Loucy (cell line): ENCODE data around the gene FOXO3.

Source experiments
- H2AFZ ChIP-seq: fragments of 200-600 bp; sonication (generic); 2 replicates; pipeline ENCODE4 v1.6.0; 2016; ENCODE audit warnings: antibody characterized with exemption, mild to moderate bottlenecking, low read length, moderate library complexity
- H3F3A ChIP-seq: fragments of 200-600 bp; 2 replicates; pipeline ENCODE4 v1.6.0; 2016; ENCODE audit warnings: antibody characterized with exemption, low read depth, mild to moderate bottlenecking
- H3K27me3 ChIP-seq: fragments of 200-600 bp; sonication (generic); 2 replicates; pipeline ENCODE4 v1.6.1; 2014; ENCODE audit warnings: low read length, mild to moderate bottlenecking; ENCODE audit not compliant: insufficient read depth, poor library complexity, severe bottlenecking
- H3K36me3 ChIP-seq: fragments of 200-600 bp; sonication (generic); 2 replicates; pipeline ENCODE4 v1.6.1; 2016; ENCODE audit warnings: low read length; ENCODE audit not compliant: insufficient read depth
- H3K4me1 ChIP-seq: fragments of 200-600 bp; sonication (generic); 2 replicates; pipeline ENCODE4 v1.5.1; 2014; ENCODE audit warnings: low read length, mild to moderate bottlenecking; ENCODE audit not compliant: insufficient read depth, poor library complexity, severe bottlenecking
- H3K4me2 ChIP-seq: fragments of 200-600 bp; sonication (generic); 2 replicates; pipeline ENCODE4 v1.6.0; 2014; ENCODE audit warnings: antibody characterized with exemption, low read length, low read depth, mild to moderate bottlenecking; ENCODE audit not compliant: poor library complexity, severe bottlenecking
- H3K4me3 ChIP-seq: fragments of 200-600 bp; sonication (generic); 2 replicates; pipeline ENCODE4 v1.5.1; 2014; ENCODE audit warnings: low read length, mild to moderate bottlenecking, mixed read lengths; ENCODE audit not compliant: poor library complexity, severe bottlenecking
- H3K79me2 ChIP-seq: fragments of 200-600 bp; sonication (generic); 2 replicates; pipeline ENCODE4 v1.6.1; 2014; ENCODE audit warnings: low read length; ENCODE audit not compliant: insufficient read depth
- H3K9ac ChIP-seq: fragments of 200-600 bp; sonication (generic); 2 replicates; pipeline ENCODE4 v1.6.0; 2014; ENCODE audit warnings: mild to moderate bottlenecking, low read depth, low read length, moderate library complexity; ENCODE audit not compliant: poor library complexity, severe bottlenecking
- H3K9me2 ChIP-seq: fragments of 200-600 bp; sonication (generic); replicated peaks from 2 replicates; pipeline ENCODE4 v1.6.1; 2016; ENCODE audit warnings: low read depth, low read length, mixed read lengths
- H3K9me3 ChIP-seq: fragments of 200-600 bp; sonication (generic); 2 replicates; pipeline ENCODE4 v1.6.1; 2014; ENCODE audit warnings: mild to moderate bottlenecking, antibody characterized with exemption, low read length, low read depth; ENCODE audit not compliant: insufficient read depth
- H4K20me1 ChIP-seq: fragments of 200-600 bp; sonication (generic); 2 replicates; pipeline ENCODE4 v1.6.0; 2014; ENCODE audit warnings: antibody characterized with exemption, low read length, mild to moderate bottlenecking; ENCODE audit not compliant: insufficient read depth, poor library complexity, severe bottlenecking
- EZH2phosphoT487 ChIP-seq: fragments of 200-600 bp; IDR thresholded peaks from 2 replicates; pipeline ENCODE4 v1.6.1; 2018; ENCODE audit warnings: antibody characterized with exemption, mild to moderate bottlenecking, moderate library complexity, borderline replicate concordance
- TF ChIP-seq, protein P1 (sequence below): fragments of 200-600 bp; sonication (generic); conservative IDR thresholded peaks from 2 replicates; pipeline ENCODE4 v1.5.1; 2014; ENCODE audit warnings: mild to moderate bottlenecking, antibody characterized with exemption, low read length

The FOXO3 gene

GRCh38 chr6:108556866-108557493 lies 3.7 kb upstream of the FOXO3 start:
- Histone ChIP-seq H4K20me1 (peaks cover 8% of the 10 kb centered on the region), H3K9me2 (no peaks in the 10 kb centered on the region), H3K27me3 (no peaks in the 10 kb centered on the region), H3K4me2 (peak overlapping the region; percentile 95), H3K36me3 (no peaks in the 10 kb centered on the region), H3K4me1 (peaks cover 24% of the 10 kb centered on the region), H3F3A (no peaks in the 10 kb centered on the region), H3K79me2 (peaks cover 23% of the 10 kb centered on the region), H3K4me3 (peak overlapping the region; percentile 95), H2AFZ (peak overlapping the region; percentile 90), H3K9ac (peak overlapping the region; percentile 82), H3K9me3 (no peaks in the 10 kb centered on the region)
- no peak for TF ChIP-seq EZH2phosphoT487
- TF ChIP-seq, protein P1, sequence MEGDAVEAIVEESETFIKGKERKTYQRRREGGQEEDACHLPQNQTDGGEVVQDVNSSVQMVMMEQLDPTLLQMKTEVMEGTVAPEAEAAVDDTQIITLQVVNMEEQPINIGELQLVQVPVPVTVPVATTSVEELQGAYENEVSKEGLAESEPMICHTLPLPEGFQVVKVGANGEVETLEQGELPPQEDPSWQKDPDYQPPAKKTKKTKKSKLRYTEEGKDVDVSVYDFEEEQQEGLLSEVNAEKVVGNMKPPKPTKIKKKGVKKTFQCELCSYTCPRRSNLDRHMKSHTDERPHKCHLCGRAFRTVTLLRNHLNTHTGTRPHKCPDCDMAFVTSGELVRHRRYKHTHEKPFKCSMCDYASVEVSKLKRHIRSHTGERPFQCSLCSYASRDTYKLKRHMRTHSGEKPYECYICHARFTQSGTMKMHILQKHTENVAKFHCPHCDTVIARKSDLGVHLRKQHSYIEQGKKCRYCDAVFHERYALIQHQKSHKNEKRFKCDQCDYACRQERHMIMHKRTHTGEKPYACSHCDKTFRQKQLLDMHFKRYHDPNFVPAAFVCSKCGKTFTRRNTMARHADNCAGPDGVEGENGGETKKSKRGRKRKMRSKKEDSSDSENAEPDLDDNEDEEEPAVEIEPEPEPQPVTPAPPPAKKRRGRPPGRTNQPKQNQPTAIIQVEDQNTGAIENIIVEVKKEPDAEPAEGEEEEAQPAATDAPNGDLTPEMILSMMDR: no peak

DNA sequence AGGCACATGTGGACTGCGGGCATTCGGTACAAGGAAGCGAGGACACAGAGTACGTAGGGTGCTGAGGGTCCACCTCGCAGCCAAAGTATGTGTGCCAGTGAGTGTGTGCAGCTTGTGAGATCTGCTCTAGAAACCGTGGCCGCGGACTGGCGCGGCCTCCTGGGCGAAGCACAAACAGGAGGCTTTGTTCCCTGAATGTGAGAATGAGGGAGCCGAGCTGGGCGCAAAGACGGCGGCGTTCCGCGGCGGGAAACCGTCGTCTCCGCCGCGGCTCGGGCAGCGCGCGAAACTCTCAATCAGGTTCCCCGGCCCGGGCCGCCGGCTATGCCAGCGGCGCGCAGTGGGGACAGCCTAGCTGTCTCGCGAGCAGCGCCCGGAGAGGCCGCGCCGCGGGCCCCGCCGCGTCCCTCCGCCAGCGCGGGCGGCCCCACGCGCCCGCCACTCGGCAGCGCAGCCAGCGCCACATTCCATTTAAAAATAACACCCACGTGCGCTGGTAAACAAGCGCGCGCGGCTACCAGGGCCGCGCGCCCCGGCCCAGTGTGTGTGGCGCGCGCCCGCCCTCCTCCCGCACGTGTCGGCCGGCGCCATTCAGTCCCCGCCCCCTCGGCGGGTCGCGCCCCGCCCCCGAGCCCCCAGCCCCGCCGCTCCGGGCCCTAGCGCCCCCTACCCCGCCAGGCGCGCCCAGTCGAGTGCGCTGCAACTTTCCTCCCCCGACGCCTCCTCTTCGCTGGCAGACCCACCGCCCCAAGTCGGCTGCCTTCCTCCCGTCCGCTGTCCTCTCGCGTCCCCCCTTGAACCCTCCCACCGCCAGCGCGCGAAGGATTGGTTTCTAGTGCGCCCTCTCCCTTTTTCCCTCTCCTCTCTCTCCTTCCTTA lies 3.0 kb upstream of the FOXO3 start:
- TF ChIP-seq, protein P1: no peak
- TF ChIP-seq EZH2phosphoT487: no peak
- H3K9me3 ChIP-seq: no peaks in the 10 kb centered on the region
- H3K79me2 ChIP-seq: peaks cover 31% of the 10 kb centered on the region
- H3K4me3 ChIP-seq: peak overlapping the region; percentile 95
- H4K20me1 ChIP-seq: peaks cover 15% of the 10 kb centered on the region
- H3K4me2 ChIP-seq: peak overlapping the region; percentile 95
- H3K27me3 ChIP-seq: no peaks in the 10 kb centered on the region
- peak overlapping the region; percentile 93 for H2AFZ ChIP-seq
- peak overlapping the region; percentile 82 for H3K9ac ChIP-seq
- H3K4me1 ChIP-seq: peaks cover 31% of the 10 kb centered on the region
- no peaks in the 10 kb centered on the region for H3K36me3 ChIP-seq
- no peaks in the 10 kb centered on the region for H3K9me2 ChIP-seq
- no peaks in the 10 kb centered on the region; the same call in 1 of the 2 replicates for H3F3A ChIP-seq

DNA sequence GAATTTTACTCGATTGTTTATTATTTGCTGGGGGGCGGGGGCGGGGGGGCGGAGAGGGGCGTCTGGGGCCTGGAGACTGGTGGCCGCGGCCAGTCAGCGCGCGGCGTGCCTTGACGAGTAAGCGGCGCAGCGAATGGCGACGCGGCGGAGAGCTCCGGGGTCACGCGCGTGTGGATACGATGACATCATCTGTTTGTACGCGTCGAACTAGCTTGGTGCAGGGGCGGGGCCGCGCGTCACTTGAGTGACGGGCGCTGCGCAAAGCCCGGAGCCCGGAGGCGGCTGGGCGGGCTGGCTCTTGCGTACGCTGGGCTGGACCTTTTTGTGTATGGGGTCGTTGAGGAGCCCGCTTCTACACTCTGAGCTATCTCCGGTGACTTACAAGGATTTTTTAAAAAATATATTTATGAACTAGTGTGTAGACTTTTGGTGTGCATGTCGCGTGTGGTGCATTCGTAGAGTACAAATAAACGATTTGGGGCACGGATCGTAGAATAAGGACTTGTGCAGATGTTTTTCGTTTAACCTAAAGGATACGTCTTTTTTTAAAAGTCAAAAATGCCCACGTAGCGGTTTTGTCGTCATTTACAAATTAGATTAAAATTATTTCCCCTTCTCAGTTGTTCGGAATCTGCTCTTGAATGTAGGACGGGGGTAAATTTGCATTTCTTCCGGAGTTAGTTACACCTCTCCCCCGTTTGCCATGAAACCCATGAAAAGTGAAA lies 2.2 kb upstream of the FOXO3 start:
- Histone ChIP-seq H2AFZ (peak overlapping the region; percentile 93), H3K27me3 (no peaks in the 10 kb centered on the region)

More for the DNA sequence above, 2.2 kb upstream of the FOXO3 start:
- H4K20me1 ChIP-seq: peaks cover 23% of the 10 kb centered on the region
- peak overlapping the region; percentile 95 for H3K4me3 ChIP-seq
- H3K9me3 ChIP-seq: no peaks in the 10 kb centered on the region
- no peaks in the 10 kb centered on the region for H3K36me3 ChIP-seq
- no peaks in the 10 kb centered on the region for H3K9me2 ChIP-seq
- peak overlapping the region; percentile 87 for H3K9ac ChIP-seq
- H3K4me2 ChIP-seq: peak overlapping the region; percentile 84
- no peaks in the 10 kb centered on the region; the same call in 1 of the 2 replicates for H3F3A ChIP-seq
- peaks cover 38% of the 10 kb centered on the region for H3K4me1 ChIP-seq
- peaks cover 38% of the 10 kb centered on the region for H3K79me2 ChIP-seq
- TF ChIP-seq, protein P1: no peak
- TF ChIP-seq EZH2phosphoT487: no peak
